Measurements from ENCODE around the gene ZNF687.

The ZNF687 gene

GRCh38 chr1:151281225-151281968 is 702 bp upstream of the ZNF687 start:
- peak; percentile 99 for DNase-seq

- peak; percentile 36 for DNase-seq
Measured at GRCh38 chr1:151282883-151283725, 1.0 kb downstream of the ZNF687 start.

GRCh38 chr1:151284013-151284577 is 2.0 kb downstream of the ZNF687 start:
- DNase-seq = no peak

- no peak for DNase-seq
Measured at GRCh38 chr1:151286619-151287340, 4.7 kb downstream of the ZNF687 start.

GRCh38 chr1:151287341-151287699 is 5.2 kb downstream of the ZNF687 start:
- no peak for DNase-seq

DNA sequence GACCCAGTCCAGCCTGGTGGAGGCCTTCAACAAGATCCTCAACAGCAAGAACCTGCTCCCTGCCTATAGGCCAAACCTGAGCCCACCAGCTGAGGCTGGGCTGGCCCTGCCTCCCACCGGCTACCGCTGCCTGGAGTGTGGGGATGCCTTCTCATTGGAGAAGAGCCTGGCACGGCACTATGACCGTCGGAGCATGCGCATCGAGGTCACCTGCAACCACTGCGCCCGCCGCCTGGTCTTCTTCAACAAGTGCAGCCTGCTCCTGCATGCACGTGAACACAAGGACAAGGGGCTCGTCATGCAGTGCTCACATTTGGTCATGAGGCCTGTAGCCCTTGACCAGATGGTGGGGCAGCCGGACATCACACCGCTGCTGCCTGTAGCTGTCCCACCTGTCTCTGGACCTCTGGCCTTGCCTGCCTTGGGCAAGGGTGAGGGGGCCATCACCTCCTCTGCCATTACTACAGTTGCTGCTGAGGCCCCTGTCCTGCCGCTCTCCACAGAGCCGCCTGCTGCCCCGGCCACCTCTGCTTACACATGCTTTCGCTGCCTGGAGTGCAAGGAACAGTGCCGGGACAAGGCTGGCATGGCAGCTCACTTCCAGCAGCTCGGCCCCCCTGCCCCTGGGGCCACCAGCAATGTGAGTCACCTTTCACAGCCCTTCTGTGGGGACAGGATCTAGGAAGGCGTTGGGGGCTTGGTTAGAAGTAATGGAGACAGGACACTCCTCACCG is 5.8 kb downstream of the ZNF687 start:
- no peak for DNase-seq

GRCh38 chr1:151288502-151288901 is 6.4 kb downstream of the ZNF687 start:
- DNase-seq = no peak

DNA sequence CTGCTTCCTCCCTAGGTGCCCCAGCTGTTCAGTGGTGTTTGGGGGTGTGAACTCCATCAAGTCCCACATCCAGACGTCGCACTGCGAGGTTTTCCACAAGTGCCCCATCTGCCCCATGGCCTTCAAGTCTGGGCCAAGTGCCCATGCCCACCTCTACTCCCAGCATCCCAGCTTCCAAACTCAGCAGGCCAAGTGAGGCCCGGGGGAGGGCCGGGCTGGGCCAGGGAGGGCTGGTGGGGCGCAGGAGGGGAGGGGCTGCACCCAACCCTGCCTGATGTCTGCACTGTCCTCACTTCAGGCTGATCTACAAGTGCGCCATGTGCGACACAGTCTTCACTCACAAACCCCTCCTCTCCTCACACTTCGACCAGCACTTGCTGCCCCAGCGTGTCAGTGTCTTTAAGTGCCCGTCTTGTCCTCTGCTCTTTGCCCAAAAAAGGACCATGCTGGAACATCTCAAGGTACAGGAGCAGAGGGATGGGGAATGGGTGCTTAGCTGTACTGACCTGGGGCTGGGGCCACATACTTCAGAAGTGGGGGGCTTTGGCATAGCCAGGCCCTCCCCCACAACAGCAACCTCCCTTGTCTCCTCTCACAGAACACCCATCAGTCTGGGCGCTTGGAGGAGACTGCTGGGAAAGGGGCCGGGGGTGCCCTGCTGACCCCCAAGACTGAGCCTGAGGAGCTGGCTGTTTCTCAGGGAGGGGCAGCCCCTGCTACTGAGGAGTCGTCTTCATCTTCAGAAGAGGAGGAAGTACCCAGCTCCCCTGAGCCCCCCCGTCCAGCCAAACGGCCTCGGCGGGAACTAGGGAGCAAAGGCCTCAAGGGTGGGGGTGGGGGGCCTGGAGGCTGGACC is 7.2 kb downstream of the ZNF687 start:
- no peak for DNase-seq

- no peak for DNase-seq
Measured at GRCh38 chr1:151289991-151290708, 8.1 kb downstream of the ZNF687 start.

GRCh38 chr1:151290709-151291303 is 8.7 kb downstream of the ZNF687 start:
- DNase-seq = no peak

GRCh38 chr1:151292207-151293030 is 10.3 kb downstream of the ZNF687 start:
- no peak for DNase-seq

- no peak for DNase-seq
Measured at GRCh38 chr1:151293093-151293492, 11.0 kb downstream of the ZNF687 start.

DNA sequence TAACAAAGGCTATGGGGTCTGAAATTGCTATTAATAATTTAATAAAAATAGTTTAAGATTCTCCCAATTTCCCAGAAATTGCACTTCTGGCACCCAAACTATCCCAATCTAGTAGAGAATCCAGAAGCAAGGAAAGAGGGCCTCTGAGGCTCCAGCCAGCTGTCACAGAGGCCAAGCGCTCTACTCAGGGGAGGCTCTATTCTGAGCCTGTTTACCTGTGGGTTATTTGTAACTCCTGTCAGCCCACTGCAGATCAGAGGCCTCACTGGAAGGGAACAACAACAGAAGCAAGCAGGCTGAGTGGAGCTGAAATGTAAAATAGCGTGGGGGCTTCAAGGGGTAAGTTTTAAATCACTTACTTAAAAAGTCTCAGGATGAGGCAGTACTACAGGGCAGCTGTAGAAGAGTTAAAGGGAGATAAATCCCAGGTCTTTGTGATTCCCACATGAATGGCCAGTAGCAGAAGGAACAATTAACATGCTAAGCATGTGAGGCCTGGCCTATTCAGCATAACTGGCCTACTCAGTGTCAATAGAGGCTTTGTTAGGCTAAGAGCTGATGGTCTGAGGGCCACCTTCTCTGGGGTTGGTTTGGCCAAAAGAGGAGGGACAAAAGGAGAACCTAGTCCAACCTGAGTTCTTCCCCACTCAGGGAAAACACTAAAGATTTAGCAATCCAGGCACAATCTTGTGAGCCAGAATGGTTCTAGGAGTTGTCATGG is 12.8 kb downstream of the ZNF687 start:
- DNase-seq = no peak

- DNase-seq = no peak
Measured at GRCh38 chr1:151309811-151310323, 27.8 kb downstream of the ZNF687 start.

GRCh38 chr1:151311011-151311410 is 28.9 kb downstream of the ZNF687 start:
- DNase-seq = no peak

DNA sequence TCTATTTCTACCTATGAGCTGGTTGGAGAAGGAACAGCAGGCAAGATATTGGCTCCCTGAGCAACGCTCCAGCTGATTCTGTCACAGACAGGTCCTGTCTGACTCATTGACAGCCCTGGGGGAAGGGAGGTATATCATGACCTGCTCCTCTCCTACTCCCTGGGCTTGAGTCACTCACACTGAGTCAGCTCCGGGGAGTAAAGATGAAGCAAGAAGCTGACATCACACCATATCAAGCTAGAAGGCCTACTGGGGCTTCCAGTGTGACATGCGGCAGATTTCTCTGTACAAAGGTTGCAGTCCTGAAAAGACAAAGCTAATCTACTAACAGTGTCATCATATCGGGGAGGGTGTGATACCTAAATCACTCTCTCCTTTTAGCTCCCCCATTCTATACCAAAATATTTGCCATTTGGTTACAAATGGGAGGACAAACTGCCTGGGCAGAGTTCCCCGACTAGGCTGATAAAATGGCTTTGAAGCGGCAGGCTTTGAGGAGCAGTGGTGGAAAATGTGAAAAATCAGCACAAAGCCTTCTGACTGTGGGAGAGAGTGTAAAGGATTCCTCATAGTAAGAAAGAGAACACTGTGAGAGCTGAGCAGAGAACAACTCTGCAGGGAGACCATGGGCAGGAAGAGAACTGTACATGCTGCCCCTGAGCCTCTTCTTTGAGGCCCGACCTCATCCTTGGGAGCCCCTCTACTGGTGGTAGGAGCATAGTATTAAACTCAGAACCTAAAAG is 29.7 kb downstream of the ZNF687 start:
- peak; percentile 72 for DNase-seq

DNA sequence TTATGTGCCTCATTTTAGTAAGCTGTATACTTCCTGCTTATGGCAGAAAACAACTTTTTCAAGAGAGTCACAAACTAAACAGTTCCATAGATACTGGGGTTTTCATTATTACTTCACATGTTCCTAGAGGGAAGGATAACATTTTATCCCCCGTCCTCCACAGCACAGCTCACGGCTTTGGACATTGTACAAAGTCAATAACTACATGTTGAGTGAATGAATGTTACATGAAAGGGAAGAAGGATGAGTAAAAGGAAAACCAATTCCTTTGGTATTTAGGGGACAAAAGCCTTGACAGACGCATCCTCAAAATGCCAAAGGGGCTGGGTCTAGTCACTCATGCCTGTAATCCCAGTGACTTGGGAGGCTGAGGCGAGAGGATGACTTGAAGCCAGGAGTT is 30.3 kb downstream of the ZNF687 start:
- no peak for DNase-seq

GRCh38 chr1:151312826-151313225 is 30.7 kb downstream of the ZNF687 start:
- no peak for DNase-seq

Measured in hematopoietic multipotent progenitor cell treated with erythropoietin and hydrocortisone succinate and interleukin-3 and kit ligand, for 8 days (in vitro differentiated cells).